WTC11 (cell line): ENCODE results near the gene SART1. TPM values are rescaled to one million over a fixed set of nuclear protein-coding genes. Genes with fewer than 3 reads are reported as not detected.
A peak's percentile ranks its signal among the peaks of the same experiment; 100 is the strongest.

Experiments
- ATAC-seq: fragments of 200-7000 bp; cut with Tn5 transposase; 2 replicates; pipeline ENCODE4 v1.10.0; 2021; ENCODE audit warnings: mild to moderate bottlenecking, moderate library complexity
- CTCF ChIA-PET: fragments of 300-600 bp; sonication (Branson Sonifier 250); formaldehyde crosslinking; loops from one replicate; lab custom pipeline; 2021; ENCODE audit warnings: antibody characterized with exemption; lab: Charles Lee
- POLR2A ChIA-PET: fragments of 350-600 bp; sonication (Branson Sonifier 250); formaldehyde crosslinking; loops from one replicate; lab custom pipeline; 2021; ENCODE audit warnings: antibody characterized with exemption; lab: Charles Lee
- DNase-seq: peaks from one replicate; pipeline ENCODE4 v3.0.0; 2021; ENCODE audit warnings: low spot score
- H3K27ac Mint-ChIP-seq: 2 replicates; pipeline ENCODE4 v1.8.0; 2021; ENCODE audit warnings: mixed read lengths
- H3K27me3 Mint-ChIP-seq: 2 replicates; pipeline ENCODE4 v1.8.0; 2021; ENCODE audit warnings: low read depth, mild to moderate bottlenecking, moderate library complexity, mixed read lengths
- H3K36me3 Mint-ChIP-seq: 2 replicates; pipeline ENCODE4 v1.8.0; 2021; ENCODE audit warnings: mixed read lengths
- H3K4me1 Mint-ChIP-seq: 2 replicates; pipeline ENCODE4 v1.8.0; 2022; ENCODE audit warnings: mixed read lengths
- H3K4me3 Mint-ChIP-seq: 2 replicates; pipeline ENCODE4 v1.8.0; 2021; ENCODE audit warnings: mild to moderate bottlenecking, moderate library complexity, mixed read lengths
- H3K9me3 Mint-ChIP-seq: 2 replicates; pipeline ENCODE4 v1.8.0; 2021; ENCODE audit warnings: mixed read lengths
- FOXP1 ChIP-seq: sonication (generic); formaldehyde crosslinking; IDR thresholded peaks from 2 replicates; pipeline ENCODE4 v1.8.0; 2022; ENCODE audit warnings: missing genetic modification reagents, mild to moderate bottlenecking, moderate library complexity, borderline replicate concordance
- JUN ChIP-seq: sonication (generic); formaldehyde crosslinking; IDR thresholded peaks from 2 replicates; pipeline ENCODE4 v1.8.0; 2023; ENCODE audit warnings: mild to moderate bottlenecking, missing genetic modification reagents
- NR1H2 ChIP-seq: sonication (generic); formaldehyde crosslinking; IDR thresholded peaks from 2 replicates; pipeline ENCODE4 v1.9.0; 2021; ENCODE audit warnings: mild to moderate bottlenecking, moderate library complexity, missing genetic modification reagents
- SMAD4 ChIP-seq: sonication (generic); formaldehyde crosslinking; IDR thresholded peaks from 2 replicates; pipeline ENCODE4 v1.8.0; 2022; ENCODE audit warnings: mild to moderate bottlenecking, missing genetic modification reagents
- SP1 ChIP-seq: sonication (generic); formaldehyde crosslinking; conservative IDR thresholded peaks from 2 replicates; pipeline ENCODE4 v1.8.1; 2022; ENCODE audit warnings: missing genetic modification reagents
- TCF7 ChIP-seq: sonication (generic); formaldehyde crosslinking; IDR thresholded peaks from 2 replicates; pipeline ENCODE4 v1.8.0; 2022; ENCODE audit warnings: mild to moderate bottlenecking, low read depth, missing genetic modification reagents, moderate library complexity
- ZNF138 ChIP-seq: sonication (generic); formaldehyde crosslinking; conservative IDR thresholded peaks from 2 replicates; pipeline ENCODE4 v1.8.1; 2022; ENCODE audit warnings: mild to moderate bottlenecking, moderate library complexity, missing genetic modification reagents
- ZNF219 ChIP-seq: sonication (generic); formaldehyde crosslinking; IDR thresholded peaks from 2 replicates; pipeline ENCODE4 v1.8.0; 2023; ENCODE audit warnings: missing genetic modification reagents, mild to moderate bottlenecking, borderline replicate concordance
- ZNF317 ChIP-seq: sonication (generic); formaldehyde crosslinking; IDR thresholded peaks from 2 replicates; pipeline ENCODE4 v1.8.1; 2023; ENCODE audit warnings: low read depth, mild to moderate bottlenecking, moderate library complexity, missing genetic modification reagents, borderline replicate concordance
- ZNF671 ChIP-seq: fragments of 250-450 bp; sonication (Bioruptor Pico); IDR thresholded peaks from 2 replicates; pipeline ENCODE4 v1.8.0; 2021; ENCODE audit warnings: mild to moderate bottlenecking
- total RNA-seq: library from RNA; stranded (reverse); gene quantifications from 3 replicates; pipeline ENCODE4 v1.2.3, GENCODE V29; 2021
- TF ChIP-seq, protein P1 (sequence below): fragments of 250-450 bp; sonication (Bioruptor Pico); IDR thresholded peaks from 2 replicates; pipeline ENCODE4 v1.9.0; 2021; ENCODE audit warnings: mild to moderate bottlenecking
- TF ChIP-seq, protein P2 (sequence below): sonication (generic); formaldehyde crosslinking; IDR thresholded peaks from 2 replicates; pipeline ENCODE4 v1.8.1; 2023; ENCODE audit warnings: mild to moderate bottlenecking, missing genetic modification reagents
- TF ChIP-seq, protein P3 (sequence below): fragments of 250-450 bp; sonication (Bioruptor Pico); IDR thresholded peaks from 2 replicates; pipeline ENCODE4 v1.9.0; 2021; ENCODE audit warnings: moderate library complexity, mild to moderate bottlenecking, inconsistent platforms, borderline replicate concordance
- TF ChIP-seq, protein P4 (sequence below): sonication (generic); formaldehyde crosslinking; conservative IDR thresholded peaks from 2 replicates; pipeline ENCODE4 v1.8.1; 2023; ENCODE audit warnings: mild to moderate bottlenecking, low read depth, missing genetic modification reagents, moderate library complexity
- TF ChIP-seq, protein P5 (sequence below): sonication (generic); formaldehyde crosslinking; IDR thresholded peaks from 2 replicates; pipeline ENCODE4 v1.8.0; 2023; ENCODE audit warnings: mild to moderate bottlenecking, missing genetic modification reagents
- TF ChIP-seq, protein P6 (sequence below): sonication (generic); formaldehyde crosslinking; IDR thresholded peaks from 2 replicates; pipeline ENCODE4 v1.8.0; 2023; ENCODE audit warnings: missing genetic modification reagents, mild to moderate bottlenecking, borderline replicate concordance
- TF ChIP-seq, protein P7 (sequence below): fragments of 250-450 bp; sonication (Bioruptor Pico); conservative IDR thresholded peaks from 2 replicates; pipeline ENCODE4 v1.9.0; 2021; ENCODE audit warnings: mild to moderate bottlenecking

The SART1 gene
- total RNA-seq, 1 experiment from 2014 or later, result 57.0 TPM

DNA sequence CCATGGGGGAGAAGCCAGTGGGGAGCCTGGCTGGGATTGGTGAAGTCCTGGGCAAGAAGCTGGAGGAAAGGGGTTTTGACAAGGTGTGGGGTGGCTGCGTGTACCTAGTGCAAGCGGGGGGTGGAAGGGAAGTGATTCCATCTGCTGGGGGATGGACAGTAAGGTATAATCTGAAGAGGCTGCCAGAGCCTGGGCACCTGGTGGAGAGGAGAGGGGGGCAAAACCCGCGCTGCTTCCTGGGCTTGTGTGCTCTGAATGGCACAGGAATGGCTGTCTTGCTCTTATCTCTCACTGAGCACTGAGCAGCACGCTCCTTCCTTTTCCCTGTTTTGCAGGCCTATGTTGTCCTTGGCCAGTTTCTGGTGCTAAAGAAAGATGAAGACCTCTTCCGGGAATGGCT, 41.8 kb downstream of the SART1 start (continued):
- no peak for TF ChIP-seq ZNF671 (CRISPR knock-in tag)
- TF ChIP-seq JUN (CRISPR knock-in tag), result no peak
- TF ChIP-seq, protein P1, sequence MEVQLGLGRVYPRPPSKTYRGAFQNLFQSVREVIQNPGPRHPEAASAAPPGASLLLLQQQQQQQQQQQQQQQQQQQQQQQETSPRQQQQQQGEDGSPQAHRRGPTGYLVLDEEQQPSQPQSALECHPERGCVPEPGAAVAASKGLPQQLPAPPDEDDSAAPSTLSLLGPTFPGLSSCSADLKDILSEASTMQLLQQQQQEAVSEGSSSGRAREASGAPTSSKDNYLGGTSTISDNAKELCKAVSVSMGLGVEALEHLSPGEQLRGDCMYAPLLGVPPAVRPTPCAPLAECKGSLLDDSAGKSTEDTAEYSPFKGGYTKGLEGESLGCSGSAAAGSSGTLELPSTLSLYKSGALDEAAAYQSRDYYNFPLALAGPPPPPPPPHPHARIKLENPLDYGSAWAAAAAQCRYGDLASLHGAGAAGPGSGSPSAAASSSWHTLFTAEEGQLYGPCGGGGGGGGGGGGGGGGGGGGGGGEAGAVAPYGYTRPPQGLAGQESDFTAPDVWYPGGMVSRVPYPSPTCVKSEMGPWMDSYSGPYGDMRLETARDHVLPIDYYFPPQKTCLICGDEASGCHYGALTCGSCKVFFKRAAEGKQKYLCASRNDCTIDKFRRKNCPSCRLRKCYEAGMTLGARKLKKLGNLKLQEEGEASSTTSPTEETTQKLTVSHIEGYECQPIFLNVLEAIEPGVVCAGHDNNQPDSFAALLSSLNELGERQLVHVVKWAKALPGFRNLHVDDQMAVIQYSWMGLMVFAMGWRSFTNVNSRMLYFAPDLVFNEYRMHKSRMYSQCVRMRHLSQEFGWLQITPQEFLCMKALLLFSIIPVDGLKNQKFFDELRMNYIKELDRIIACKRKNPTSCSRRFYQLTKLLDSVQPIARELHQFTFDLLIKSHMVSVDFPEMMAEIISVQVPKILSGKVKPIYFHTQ, result no peak
- TF ChIP-seq, protein P2, sequence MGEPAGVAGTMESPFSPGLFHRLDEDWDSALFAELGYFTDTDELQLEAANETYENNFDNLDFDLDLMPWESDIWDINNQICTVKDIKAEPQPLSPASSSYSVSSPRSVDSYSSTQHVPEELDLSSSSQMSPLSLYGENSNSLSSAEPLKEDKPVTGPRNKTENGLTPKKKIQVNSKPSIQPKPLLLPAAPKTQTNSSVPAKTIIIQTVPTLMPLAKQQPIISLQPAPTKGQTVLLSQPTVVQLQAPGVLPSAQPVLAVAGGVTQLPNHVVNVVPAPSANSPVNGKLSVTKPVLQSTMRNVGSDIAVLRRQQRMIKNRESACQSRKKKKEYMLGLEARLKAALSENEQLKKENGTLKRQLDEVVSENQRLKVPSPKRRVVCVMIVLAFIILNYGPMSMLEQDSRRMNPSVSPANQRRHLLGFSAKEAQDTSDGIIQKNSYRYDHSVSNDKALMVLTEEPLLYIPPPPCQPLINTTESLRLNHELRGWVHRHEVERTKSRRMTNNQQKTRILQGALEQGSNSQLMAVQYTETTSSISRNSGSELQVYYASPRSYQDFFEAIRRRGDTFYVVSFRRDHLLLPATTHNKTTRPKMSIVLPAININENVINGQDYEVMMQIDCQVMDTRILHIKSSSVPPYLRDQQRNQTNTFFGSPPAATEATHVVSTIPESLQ (CRISPR knock-in tag), result no peak
- TF ChIP-seq, protein P3, sequence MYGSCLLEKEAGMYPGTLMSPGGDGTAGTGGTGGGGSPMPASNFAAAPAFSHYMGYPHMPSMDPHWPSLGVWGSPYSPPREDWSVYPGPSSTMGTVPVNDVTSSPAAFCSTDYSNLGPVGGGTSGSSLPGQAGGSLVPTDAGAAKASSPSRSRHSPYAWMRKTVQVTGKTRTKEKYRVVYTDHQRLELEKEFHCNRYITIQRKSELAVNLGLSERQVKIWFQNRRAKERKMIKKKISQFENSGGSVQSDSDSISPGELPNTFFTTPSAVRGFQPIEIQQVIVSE (CRISPR knock-in tag), result no peak
- no peak for TF ChIP-seq FOXP1 (CRISPR knock-in tag)
- TF ChIP-seq, protein P4, sequence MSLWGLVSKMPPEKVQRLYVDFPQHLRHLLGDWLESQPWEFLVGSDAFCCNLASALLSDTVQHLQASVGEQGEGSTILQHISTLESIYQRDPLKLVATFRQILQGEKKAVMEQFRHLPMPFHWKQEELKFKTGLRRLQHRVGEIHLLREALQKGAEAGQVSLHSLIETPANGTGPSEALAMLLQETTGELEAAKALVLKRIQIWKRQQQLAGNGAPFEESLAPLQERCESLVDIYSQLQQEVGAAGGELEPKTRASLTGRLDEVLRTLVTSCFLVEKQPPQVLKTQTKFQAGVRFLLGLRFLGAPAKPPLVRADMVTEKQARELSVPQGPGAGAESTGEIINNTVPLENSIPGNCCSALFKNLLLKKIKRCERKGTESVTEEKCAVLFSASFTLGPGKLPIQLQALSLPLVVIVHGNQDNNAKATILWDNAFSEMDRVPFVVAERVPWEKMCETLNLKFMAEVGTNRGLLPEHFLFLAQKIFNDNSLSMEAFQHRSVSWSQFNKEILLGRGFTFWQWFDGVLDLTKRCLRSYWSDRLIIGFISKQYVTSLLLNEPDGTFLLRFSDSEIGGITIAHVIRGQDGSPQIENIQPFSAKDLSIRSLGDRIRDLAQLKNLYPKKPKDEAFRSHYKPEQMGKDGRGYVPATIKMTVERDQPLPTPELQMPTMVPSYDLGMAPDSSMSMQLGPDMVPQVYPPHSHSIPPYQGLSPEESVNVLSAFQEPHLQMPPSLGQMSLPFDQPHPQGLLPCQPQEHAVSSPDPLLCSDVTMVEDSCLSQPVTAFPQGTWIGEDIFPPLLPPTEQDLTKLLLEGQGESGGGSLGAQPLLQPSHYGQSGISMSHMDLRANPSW (CRISPR knock-in tag), result no peak
- TF ChIP-seq, protein P5, sequence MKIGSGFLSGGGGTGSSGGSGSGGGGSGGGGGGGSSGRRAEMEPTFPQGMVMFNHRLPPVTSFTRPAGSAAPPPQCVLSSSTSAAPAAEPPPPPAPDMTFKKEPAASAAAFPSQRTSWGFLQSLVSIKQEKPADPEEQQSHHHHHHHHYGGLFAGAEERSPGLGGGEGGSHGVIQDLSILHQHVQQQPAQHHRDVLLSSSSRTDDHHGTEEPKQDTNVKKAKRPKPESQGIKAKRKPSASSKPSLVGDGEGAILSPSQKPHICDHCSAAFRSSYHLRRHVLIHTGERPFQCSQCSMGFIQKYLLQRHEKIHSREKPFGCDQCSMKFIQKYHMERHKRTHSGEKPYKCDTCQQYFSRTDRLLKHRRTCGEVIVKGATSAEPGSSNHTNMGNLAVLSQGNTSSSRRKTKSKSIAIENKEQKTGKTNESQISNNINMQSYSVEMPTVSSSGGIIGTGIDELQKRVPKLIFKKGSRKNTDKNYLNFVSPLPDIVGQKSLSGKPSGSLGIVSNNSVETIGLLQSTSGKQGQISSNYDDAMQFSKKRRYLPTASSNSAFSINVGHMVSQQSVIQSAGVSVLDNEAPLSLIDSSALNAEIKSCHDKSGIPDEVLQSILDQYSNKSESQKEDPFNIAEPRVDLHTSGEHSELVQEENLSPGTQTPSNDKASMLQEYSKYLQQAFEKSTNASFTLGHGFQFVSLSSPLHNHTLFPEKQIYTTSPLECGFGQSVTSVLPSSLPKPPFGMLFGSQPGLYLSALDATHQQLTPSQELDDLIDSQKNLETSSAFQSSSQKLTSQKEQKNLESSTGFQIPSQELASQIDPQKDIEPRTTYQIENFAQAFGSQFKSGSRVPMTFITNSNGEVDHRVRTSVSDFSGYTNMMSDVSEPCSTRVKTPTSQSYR (CRISPR knock-in tag), result no peak
- TF ChIP-seq, all 79 proteins: peak for 0

DNA sequence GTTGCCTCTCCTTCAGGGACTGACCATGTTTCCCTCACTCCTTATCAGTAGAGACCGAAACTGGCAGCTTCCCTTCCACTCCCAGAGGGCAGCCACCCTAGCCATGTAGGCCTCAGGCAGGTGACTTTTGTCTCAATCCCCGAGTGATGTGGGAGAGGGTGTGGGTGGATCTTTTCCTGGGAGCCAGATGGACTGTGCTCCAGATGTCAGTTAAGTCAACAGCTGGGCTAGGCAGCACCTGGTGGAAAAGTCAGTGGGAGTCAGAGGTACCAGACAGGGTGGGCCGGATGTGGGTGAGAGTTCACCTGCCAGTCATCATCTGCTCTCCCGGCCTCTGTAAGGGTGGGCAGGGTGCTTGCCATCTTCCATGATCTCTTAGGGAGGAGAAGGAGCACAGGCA, 42.7 kb downstream of the SART1 start:
- CTCF ChIA-PET, result interaction anchor here (1.0 kb wide), 1 partner anchor 18 kb away, joined by 3 read pairs; no protein-coding TSS in a partner anchor
- Mint-ChIP-seq H3K36me3 (peaks cover 31% of the 10 kb centered on the region), H3K9me3 (no peaks in the 10 kb centered on the region), H3K27ac (no peak overlapping the region), H3K4me3 (peak overlapping the region; percentile 54), H3K4me1 (peaks cover 21% of the 10 kb centered on the region), H3K27me3 (no peaks in the 10 kb centered on the region)
- POLR2A ChIA-PET, result no interaction called here
- DNase-seq (no peak), ATAC-seq (no peak)
- TF ChIP-seq NR1H2 (CRISPR knock-in tag) (no peak), ZNF138 (CRISPR knock-in tag) (no peak), TCF7 (CRISPR knock-in tag) (no peak), SP1 (CRISPR knock-in tag) (no peak), SMAD4 (CRISPR knock-in tag) (no peak), ZNF317 (CRISPR knock-in tag) (no peak), ZNF219 (CRISPR knock-in tag) (no peak)
- TF ChIP-seq, protein P3 (CRISPR knock-in tag), result no peak
- TF ChIP-seq, protein P6, sequence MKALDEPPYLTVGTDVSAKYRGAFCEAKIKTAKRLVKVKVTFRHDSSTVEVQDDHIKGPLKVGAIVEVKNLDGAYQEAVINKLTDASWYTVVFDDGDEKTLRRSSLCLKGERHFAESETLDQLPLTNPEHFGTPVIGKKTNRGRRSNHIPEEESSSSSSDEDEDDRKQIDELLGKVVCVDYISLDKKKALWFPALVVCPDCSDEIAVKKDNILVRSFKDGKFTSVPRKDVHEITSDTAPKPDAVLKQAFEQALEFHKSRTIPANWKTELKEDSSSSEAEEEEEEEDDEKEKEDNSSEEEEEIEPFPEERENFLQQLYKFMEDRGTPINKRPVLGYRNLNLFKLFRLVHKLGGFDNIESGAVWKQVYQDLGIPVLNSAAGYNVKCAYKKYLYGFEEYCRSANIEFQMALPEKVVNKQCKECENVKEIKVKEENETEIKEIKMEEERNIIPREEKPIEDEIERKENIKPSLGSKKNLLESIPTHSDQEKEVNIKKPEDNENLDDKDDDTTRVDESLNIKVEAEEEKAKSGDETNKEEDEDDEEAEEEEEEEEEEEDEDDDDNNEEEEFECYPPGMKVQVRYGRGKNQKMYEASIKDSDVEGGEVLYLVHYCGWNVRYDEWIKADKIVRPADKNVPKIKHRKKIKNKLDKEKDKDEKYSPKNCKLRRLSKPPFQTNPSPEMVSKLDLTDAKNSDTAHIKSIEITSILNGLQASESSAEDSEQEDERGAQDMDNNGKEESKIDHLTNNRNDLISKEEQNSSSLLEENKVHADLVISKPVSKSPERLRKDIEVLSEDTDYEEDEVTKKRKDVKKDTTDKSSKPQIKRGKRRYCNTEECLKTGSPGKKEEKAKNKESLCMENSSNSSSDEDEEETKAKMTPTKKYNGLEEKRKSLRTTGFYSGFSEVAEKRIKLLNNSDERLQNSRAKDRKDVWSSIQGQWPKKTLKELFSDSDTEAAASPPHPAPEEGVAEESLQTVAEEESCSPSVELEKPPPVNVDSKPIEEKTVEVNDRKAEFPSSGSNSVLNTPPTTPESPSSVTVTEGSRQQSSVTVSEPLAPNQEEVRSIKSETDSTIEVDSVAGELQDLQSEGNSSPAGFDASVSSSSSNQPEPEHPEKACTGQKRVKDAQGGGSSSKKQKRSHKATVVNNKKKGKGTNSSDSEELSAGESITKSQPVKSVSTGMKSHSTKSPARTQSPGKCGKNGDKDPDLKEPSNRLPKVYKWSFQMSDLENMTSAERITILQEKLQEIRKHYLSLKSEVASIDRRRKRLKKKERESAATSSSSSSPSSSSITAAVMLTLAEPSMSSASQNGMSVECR (CRISPR knock-in tag), result no peak
- TF ChIP-seq, protein P7, sequence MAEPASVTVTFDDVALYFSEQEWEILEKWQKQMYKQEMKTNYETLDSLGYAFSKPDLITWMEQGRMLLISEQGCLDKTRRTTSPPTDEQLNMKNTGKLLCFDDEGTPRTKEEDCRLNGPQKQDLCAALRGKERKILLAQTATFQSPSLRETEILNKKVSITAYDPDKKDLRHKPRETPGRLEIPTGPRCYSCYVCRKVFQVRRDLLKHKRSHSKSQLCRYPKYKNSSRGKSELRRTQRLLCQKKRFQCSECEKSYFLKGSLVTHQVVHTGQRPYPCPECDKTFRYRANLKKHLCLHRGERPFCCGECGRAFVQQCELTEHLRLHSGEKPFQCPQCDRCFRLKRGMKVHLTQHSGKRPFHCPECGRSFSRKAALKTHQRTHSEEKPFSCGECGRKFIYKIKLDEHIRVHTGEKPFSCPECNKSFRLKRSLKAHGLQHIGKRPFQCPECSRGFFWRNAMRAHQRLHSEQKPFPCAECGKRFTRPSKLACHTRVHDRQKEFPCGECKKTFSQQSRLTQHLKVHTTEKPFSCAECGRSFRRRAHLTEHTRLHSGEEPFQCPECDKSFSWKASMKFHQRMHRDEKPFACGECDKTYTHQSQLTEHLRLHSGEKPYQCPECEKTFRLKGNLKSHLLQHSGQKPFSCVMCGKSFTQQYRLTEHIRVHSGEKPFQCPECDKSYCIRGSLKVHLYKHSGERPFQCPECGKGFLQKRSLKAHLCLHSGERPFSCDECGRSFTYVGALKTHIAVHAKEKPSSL (CRISPR knock-in tag), result no peak
